Lower lobe of right lung (tissue), 2 donors: Measurements from ENCODE around the gene BZW1. TPM values are rescaled to one million over a fixed set of nuclear protein-coding genes. Genes with fewer than 3 reads are reported as not detected.
"Not testable (repeated sequence)": the region's sequence is repeated elsewhere in the genome, so short reads cannot be mapped to it uniquely, and the experiment has no call there.

Source experiments
- ATAC-seq, 2 donors: fragments of 200-7000 bp; cut with Tn5 transposase; one replicate each; pipeline ENCODE4 v1.9.1; 2020 to 2022; ENCODE audit warnings: mild to moderate bottlenecking in 2 of 2, moderate library complexity in 2 of 2
- DNase-seq: peaks from one replicate; pipeline ENCODE4 v3.0.0-alpha.2; 2020
- H3K27ac ChIP-seq: fragments of 200-600 bp; one replicate; pipeline ENCODE4 v1.8.0; 2022
- H3K27me3 ChIP-seq: fragments of 200-600 bp; one replicate; pipeline ENCODE4 v1.8.0; 2022; ENCODE audit warnings: low read depth
- H3K36me3 ChIP-seq: fragments of 200-600 bp; one replicate; pipeline ENCODE4 v1.8.0; 2022; ENCODE audit warnings: mild to moderate bottlenecking
- H3K4me1 ChIP-seq: fragments of 200-600 bp; one replicate; pipeline ENCODE4 v1.8.0; 2022
- H3K4me3 ChIP-seq: fragments of 200-600 bp; one replicate; pipeline ENCODE4 v1.8.0; 2022; ENCODE audit warnings: mild to moderate bottlenecking
- H3K9me3 ChIP-seq: fragments of 200-600 bp; one replicate; pipeline ENCODE4 v1.8.0; 2022
- intact Hi-C: fragments of 100-400 bp; cut with DNase I; formaldehyde crosslinking; loops from one replicate; pipeline ENCODE4 v1.11.0; 2022
- total RNA-seq: library from RNA; stranded (reverse); fragmentation: NEBNext Ultra II Directional; extraction: Animal tissue kit (Norgen Biotek cat#: 25700); gene quantifications from one replicate; pipeline ENCODE4 v1.2.1, GENCODE V29; 2021
- TF ChIP-seq, protein P1 (sequence below): fragments of 200-600 bp; IDR thresholded peaks from one replicate; pipeline ENCODE4 v1.8.0; 2022; ENCODE audit warnings: antibody characterized with exemption, mild to moderate bottlenecking
- donor health status: DM: no; HTN: yes; CAD: no; lungs with severe emphysema.

BZW1 gene
- total RNA-seq, 1 donor from 2014 or later, result 154 TPM

- intact Hi-C loops, result no loop called here
- Histone ChIP-seq H3K4me3 (no peak overlapping the region), H3K36me3 (no peaks in the 10 kb centered on the region), H3K27ac (no peak overlapping the region), H3K9me3 (no peaks in the 10 kb centered on the region), H3K4me1 (peaks cover 13% of the 10 kb centered on the region), H3K27me3 (no peaks in the 10 kb centered on the region)
- no peak for DNase-seq
- ATAC-seq, result no peak
- TF ChIP-seq, protein P1, sequence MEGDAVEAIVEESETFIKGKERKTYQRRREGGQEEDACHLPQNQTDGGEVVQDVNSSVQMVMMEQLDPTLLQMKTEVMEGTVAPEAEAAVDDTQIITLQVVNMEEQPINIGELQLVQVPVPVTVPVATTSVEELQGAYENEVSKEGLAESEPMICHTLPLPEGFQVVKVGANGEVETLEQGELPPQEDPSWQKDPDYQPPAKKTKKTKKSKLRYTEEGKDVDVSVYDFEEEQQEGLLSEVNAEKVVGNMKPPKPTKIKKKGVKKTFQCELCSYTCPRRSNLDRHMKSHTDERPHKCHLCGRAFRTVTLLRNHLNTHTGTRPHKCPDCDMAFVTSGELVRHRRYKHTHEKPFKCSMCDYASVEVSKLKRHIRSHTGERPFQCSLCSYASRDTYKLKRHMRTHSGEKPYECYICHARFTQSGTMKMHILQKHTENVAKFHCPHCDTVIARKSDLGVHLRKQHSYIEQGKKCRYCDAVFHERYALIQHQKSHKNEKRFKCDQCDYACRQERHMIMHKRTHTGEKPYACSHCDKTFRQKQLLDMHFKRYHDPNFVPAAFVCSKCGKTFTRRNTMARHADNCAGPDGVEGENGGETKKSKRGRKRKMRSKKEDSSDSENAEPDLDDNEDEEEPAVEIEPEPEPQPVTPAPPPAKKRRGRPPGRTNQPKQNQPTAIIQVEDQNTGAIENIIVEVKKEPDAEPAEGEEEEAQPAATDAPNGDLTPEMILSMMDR, result no peak
Observed at GRCh38 chr2:200798514-200798913, 13.2 kb upstream of the BZW1 start.

- H3K27me3 ChIP-seq, result no peaks in the 10 kb centered on the region
- H3K9me3 ChIP-seq, result no peaks in the 10 kb centered on the region
- DNase-seq (no peak), ATAC-seq (no peak)
- intact Hi-C loops, result no loop called here
- H3K36me3 ChIP-seq, result no peaks in the 10 kb centered on the region
- TF ChIP-seq, protein P1, result no peak
- H3K27ac ChIP-seq, result no peak overlapping the region
- no peak overlapping the region for H3K4me3 ChIP-seq
- H3K4me1 ChIP-seq, result peaks cover 13% of the 10 kb centered on the region
Observed at GRCh38 chr2:200800458-200800857, 11.3 kb upstream of the BZW1 start.

DNA sequence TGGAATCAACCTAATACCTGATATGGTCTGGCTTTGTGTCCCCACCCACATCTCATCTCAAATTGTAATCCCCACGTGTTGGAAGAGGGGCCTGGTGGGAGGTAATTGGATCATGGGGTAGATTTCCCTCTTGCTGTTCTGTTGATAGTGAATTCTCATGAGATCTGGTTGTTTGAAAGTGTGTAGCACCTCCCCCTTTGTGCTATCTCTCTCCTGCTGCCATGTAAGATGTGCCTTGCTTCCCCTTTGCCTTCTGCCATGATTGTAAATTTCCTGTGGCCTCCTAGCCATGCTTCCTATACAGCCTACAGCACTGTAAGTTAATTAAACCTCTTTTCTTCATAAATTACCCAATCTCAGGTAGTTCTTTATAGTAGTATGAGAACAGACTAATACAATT is 10.3 kb upstream of the BZW1 start:
- H3K9me3 ChIP-seq, H3K27ac ChIP-seq, H3K4me3 ChIP-seq, ATAC-seq, DNase-seq, intact Hi-C loops, H3K36me3 ChIP-seq, H3K27me3 ChIP-seq: not testable (repeated sequence)
- peaks cover 13% of the 10 kb centered on the region for H3K4me1 ChIP-seq

GRCh38 chr2:200809506-200810251 is 2.0 kb upstream of the BZW1 start:
- H3K27me3 ChIP-seq, result no peaks in the 10 kb centered on the region

DNA sequence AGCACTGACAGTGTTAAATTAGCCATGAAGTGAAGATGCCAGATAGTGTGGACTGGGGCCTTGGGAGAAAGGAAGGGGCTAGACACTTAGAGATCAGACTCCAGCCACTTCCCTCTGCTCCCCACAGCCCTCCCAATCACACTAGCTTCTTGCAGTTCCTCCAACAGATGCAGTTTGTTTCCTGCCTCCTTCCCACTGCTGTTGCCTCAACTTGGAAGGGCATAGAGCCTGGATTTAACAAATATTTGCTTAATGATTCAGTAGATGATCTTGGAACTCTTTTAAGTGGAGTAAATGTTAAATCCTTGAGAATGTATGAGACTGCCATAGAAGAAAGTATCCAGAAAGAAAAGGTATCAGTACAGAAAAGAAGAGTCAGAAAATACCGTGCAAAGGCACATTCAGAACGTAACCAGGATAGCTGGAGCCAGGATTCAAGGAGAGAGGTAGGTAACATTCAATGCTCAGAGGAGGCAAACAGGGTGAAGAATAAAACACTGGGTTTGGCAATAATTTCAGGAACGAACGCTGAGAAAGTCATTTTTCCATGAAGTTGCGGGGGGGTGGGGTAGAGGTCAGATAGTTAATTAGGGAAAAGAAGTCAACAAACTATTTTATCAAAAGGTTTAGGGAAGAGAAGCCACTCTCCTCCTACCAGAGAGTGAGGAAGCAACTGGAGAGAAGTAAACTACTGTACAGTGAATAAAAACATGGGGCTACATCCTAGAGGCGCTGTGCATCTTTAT is 1.3 kb upstream of the BZW1 start:
- intact Hi-C loops, result loop anchor here (10.0 kb wide), 1 partner anchor 54 kb away; the partner anchor contains the start of gene CLK1
- Histone ChIP-seq H3K27ac (peak overlapping the region; percentile 99), H3K27me3 (no peaks in the 10 kb centered on the region), H3K4me1 (peaks cover 41% of the 10 kb centered on the region), H3K36me3 (peaks cover 23% of the 10 kb centered on the region), H3K9me3 (no peaks in the 10 kb centered on the region), H3K4me3 (peak overlapping the region; percentile 86)
- TF ChIP-seq, protein P1, result no peak
- ATAC-seq, result peak in 1 of 2 donors; percentile 9
- DNase-seq, result no peak

More at GRCh38 chr2:200809506-200810251, 2.0 kb upstream of the BZW1 start:
- Histone ChIP-seq H3K36me3 (peaks cover 16% of the 10 kb centered on the region), H3K4me3 (no peak overlapping the region), H3K27ac (peak overlapping the region; percentile 99), H3K4me1 (peaks cover 34% of the 10 kb centered on the region), H3K9me3 (no peaks in the 10 kb centered on the region)
- intact Hi-C loops, result loop anchor here (10.0 kb wide), 1 partner anchor 55 kb away; the partner anchor contains the start of gene CLK1
- no peak for ATAC-seq
- no peak for DNase-seq
- TF ChIP-seq, protein P1, result no peak

- ATAC-seq (no peak), DNase-seq (no peak)
- Histone ChIP-seq H3K4me3 (peak overlapping the region; percentile 86), H3K27me3 (no peaks in the 10 kb centered on the region), H3K4me1 (peaks cover 41% of the 10 kb centered on the region), H3K9me3 (no peaks in the 10 kb centered on the region), H3K36me3 (peaks cover 28% of the 10 kb centered on the region), H3K27ac (peak overlapping the region; percentile 99)
- TF ChIP-seq, protein P1, result no peak
- intact Hi-C loops, result loop anchor here (10.0 kb wide), 1 partner anchor 54 kb away; the partner anchor contains the start of gene CLK1
Observed at GRCh38 chr2:200810998-200811332, 745 bp upstream of the BZW1 start.
